Measurements from ENCODE around the gene GTF2F2.

Gene GTF2F2

GRCh38 chr13:45320876-45321629, 200.7 kb downstream of the GTF2F2 start:
- H3K4me3 ChIP-seq (ENCODE audit: low read depth, low read length) = no peak overlapping the region
- TF ChIP-seq CTCF (IDR thresholded peaks at IDR 0.05; ENCODE audit: borderline replicate concordance, insufficient read depth, low read depth, low read length) = no peak

GRCh38 chr13:45325806-45326205, 205.5 kb downstream of the GTF2F2 start:
- no peak for TF ChIP-seq CTCF (IDR thresholded peaks at IDR 0.05; ENCODE audit: borderline replicate concordance, insufficient read depth, low read depth, low read length)
- H3K4me3 ChIP-seq (ENCODE audit: low read depth, low read length) = no peak overlapping the region

DNA sequence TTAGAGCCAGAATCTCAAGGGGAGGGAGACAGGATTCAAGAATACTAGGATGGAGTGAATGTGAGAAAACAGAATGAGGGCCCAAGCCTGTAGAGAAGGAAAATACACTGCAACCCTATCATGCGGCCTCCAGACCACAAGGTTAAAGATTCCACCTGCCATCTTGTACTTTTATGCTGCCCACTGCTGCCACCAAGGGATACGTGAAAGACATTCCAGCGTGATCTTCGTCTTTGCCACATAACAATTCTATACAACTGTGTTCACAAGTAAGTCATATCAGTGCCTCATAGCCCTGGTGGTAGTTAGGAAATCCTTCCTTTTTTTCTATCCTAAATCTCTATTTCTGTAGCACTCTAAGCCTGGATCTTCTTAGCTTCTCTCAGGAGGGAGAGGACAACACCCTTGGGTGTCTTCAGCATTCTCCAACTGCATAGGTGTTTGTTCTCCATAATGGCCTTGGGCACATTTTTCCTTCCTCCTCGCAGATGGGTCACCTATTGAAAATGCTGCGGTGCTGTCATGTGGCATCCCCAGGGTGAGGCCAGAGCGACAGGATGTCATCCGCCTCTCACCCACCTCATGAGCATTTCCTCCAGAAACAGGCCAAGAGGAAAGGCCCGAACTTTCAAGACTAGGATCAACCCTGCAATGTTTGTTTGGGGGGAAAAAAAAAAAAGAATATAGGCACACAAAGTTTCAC, 207.1 kb downstream of the GTF2F2 start:
- no peak for TF ChIP-seq CTCF (IDR thresholded peaks at IDR 0.05; ENCODE audit: borderline replicate concordance, insufficient read depth, low read depth, low read length)
- H3K4me3 ChIP-seq (ENCODE audit: low read depth, low read length) = no peak overlapping the region

DNA sequence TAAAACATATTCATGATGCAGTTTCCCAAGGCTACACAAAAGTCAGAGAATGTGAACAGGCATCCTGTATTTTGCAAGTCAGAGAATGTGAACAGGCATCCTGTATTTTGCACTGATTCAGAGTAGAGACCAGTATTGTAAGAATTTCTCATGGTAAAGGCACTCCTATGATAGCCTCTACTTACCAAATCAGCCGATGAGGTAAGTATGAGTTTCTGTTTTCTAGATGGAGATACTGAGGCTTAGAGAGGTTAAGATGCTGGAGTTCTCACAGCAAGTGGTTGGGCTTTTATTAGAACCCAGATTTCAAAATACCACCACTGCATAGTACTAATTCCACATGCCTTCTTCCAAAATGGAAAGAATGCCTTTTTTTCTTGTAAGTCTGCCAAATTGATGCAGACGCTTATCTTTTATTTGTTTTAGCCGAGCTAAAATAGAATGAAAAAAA, 208.4 kb downstream of the GTF2F2 start:
- no peak overlapping the region for H3K4me3 ChIP-seq (ENCODE audit: low read depth, low read length)
- no peak for TF ChIP-seq CTCF (IDR thresholded peaks at IDR 0.05; ENCODE audit: borderline replicate concordance, insufficient read depth, low read depth, low read length)

DNA sequence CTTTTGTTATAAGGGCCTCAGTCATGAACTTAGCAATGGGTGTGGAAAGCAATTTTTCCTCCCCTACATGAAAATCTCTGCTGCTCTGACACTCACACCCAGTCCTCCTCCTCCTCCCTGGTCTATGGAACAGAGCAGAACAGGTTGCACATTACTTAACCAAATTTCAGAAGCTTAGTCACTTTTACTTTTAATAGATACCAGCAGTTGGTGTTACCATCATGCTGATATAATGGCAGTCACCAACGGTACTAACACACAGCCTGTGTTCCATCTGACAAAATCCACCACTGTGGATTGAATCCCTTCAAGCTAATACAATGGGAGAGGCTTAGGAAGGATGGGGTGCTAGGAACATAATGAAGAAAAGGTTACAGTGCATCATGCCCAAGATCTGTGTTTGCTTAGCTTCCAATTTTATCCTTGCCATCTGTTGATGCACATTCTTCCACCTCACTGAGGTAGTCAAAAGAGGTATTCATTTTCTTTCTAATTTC, 210.9 kb downstream of the GTF2F2 start:
- H3K4me3 ChIP-seq (ENCODE audit: low read depth, low read length) = no peak overlapping the region
- no peak for TF ChIP-seq CTCF (IDR thresholded peaks at IDR 0.05; ENCODE audit: borderline replicate concordance, insufficient read depth, low read depth, low read length)

DNA sequence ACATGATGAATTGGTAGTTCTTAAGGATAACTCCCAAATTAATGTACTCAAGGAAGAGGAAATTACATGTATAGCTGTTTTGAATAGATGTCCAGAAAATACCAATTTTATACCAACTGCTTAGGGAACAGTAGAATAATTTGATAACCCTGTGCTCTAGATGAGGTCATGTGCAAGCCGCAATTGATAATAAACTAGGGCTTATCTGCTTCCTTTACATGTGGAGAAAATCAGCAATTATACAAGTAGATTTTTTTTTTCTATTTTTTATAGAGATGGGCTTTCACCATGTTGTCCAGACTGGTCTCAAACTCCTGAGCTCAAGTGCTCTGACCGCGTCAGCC, 211.4 kb downstream of the GTF2F2 start:
- no peak for TF ChIP-seq CTCF (IDR thresholded peaks at IDR 0.05; ENCODE audit: borderline replicate concordance, insufficient read depth, low read depth, low read length)
- H3K4me3 ChIP-seq (ENCODE audit: low read depth, low read length) = no peak overlapping the region
